Measurements from ENCODE around the gene ANKRD29.
A peak's percentile ranks its signal among the peaks of the same experiment; 100 is the strongest.
"Not testable (repeated sequence)": the region's sequence is repeated elsewhere in the genome, so short reads cannot be mapped to it uniquely, and the experiment has no call there.

The ANKRD29 gene

GRCh38 chr18:23618862-23619387 lies 43.8 kb downstream of the ANKRD29 start:
- H3K36me3 ChIP-seq (ENCODE audit: control insufficient read depth, insufficient read depth, low read length), result no peaks in the 10 kb centered on the region
- H3K9ac ChIP-seq (ENCODE audit: low read length), result peak overlapping the region; percentile 17
- no peaks in the 10 kb centered on the region for H3K9me3 ChIP-seq (ENCODE audit: control insufficient read depth, low read length)
- peaks cover 19% of the 10 kb centered on the region for H3K27me3 ChIP-seq (ENCODE audit: control insufficient read depth, insufficient read depth, low read length)
- peak overlapping the region; percentile 50 for H3K4me3 ChIP-seq (ENCODE audit: low read length)
- H3K4me1 ChIP-seq (ENCODE audit: control insufficient read depth, insufficient read depth, low read length), result peaks cover 7% of the 10 kb centered on the region

GRCh38 chr18:23617412-23618014 lies 45.2 kb downstream of the ANKRD29 start:
- no peaks in the 10 kb centered on the region for H3K36me3 ChIP-seq (ENCODE audit: control insufficient read depth, insufficient read depth, low read length)
- no peaks in the 10 kb centered on the region for H3K9me3 ChIP-seq (ENCODE audit: control insufficient read depth, low read length)
- peaks cover 7% of the 10 kb centered on the region for H3K4me1 ChIP-seq (ENCODE audit: control insufficient read depth, insufficient read depth, low read length)
- H3K27me3 ChIP-seq (ENCODE audit: control insufficient read depth, insufficient read depth, low read length), result peaks cover 19% of the 10 kb centered on the region
- H3K9ac ChIP-seq (ENCODE audit: low read length), result no peak overlapping the region
- no peak overlapping the region for H3K4me3 ChIP-seq (ENCODE audit: low read length)

- H3K9me3 ChIP-seq (ENCODE audit: control insufficient read depth, low read length), result no peaks in the 10 kb centered on the region
- H3K27me3 ChIP-seq (ENCODE audit: control insufficient read depth, insufficient read depth, low read length), result peaks cover 19% of the 10 kb centered on the region
- no peak overlapping the region for H3K4me3 ChIP-seq (ENCODE audit: low read length)
- H3K9ac ChIP-seq (ENCODE audit: low read length), result no peak overlapping the region
- H3K4me1 ChIP-seq (ENCODE audit: control insufficient read depth, insufficient read depth, low read length), result peaks cover 8% of the 10 kb centered on the region
- no peaks in the 10 kb centered on the region for H3K36me3 ChIP-seq (ENCODE audit: control insufficient read depth, insufficient read depth, low read length)
Measured at GRCh38 chr18:23616258-23616657, 46.5 kb downstream of the ANKRD29 start.

- H3K9me3 ChIP-seq (ENCODE audit: control insufficient read depth, low read length), result no peaks in the 10 kb centered on the region
- H3K4me3 ChIP-seq (ENCODE audit: low read length), result no peak overlapping the region
- H3K27me3 ChIP-seq (ENCODE audit: control insufficient read depth, insufficient read depth, low read length), result peaks cover 9% of the 10 kb centered on the region
Measured at GRCh38 chr18:23614891-23615290, 47.8 kb downstream of the ANKRD29 start.

GRCh38 chr18:23614413-23614812 lies 48.3 kb downstream of the ANKRD29 start:
- Histone ChIP-seq H3K9me3 (ENCODE audit: control insufficient read depth, low read length) (no peaks in the 10 kb centered on the region), H3K9ac (ENCODE audit: low read length) (no peak overlapping the region), H3K27me3 (ENCODE audit: control insufficient read depth, insufficient read depth, low read length) (peaks cover 5% of the 10 kb centered on the region), H3K4me1 (ENCODE audit: control insufficient read depth, insufficient read depth, low read length) (peaks cover 15% of the 10 kb centered on the region), H3K36me3 (ENCODE audit: control insufficient read depth, insufficient read depth, low read length) (no peaks in the 10 kb centered on the region), H3K4me3 (ENCODE audit: low read length) (no peak overlapping the region)

More at GRCh38 chr18:23614891-23615290, 47.8 kb downstream of the ANKRD29 start:
- no peak overlapping the region for H3K9ac ChIP-seq (ENCODE audit: low read length)
- H3K4me1 ChIP-seq (ENCODE audit: control insufficient read depth, insufficient read depth, low read length), result peaks cover 15% of the 10 kb centered on the region
- H3K36me3 ChIP-seq (ENCODE audit: control insufficient read depth, insufficient read depth, low read length), result no peaks in the 10 kb centered on the region

GRCh38 chr18:23613091-23613475 lies 49.6 kb downstream of the ANKRD29 start:
- not testable (repeated sequence) for H3K36me3 ChIP-seq (ENCODE audit: control insufficient read depth, insufficient read depth, low read length); H3K27me3 ChIP-seq (ENCODE audit: control insufficient read depth, insufficient read depth, low read length); H3K9me3 ChIP-seq (ENCODE audit: control insufficient read depth, low read length); H3K4me3 ChIP-seq (ENCODE audit: low read length); H3K9ac ChIP-seq (ENCODE audit: low read length)
- H3K4me1 ChIP-seq (ENCODE audit: control insufficient read depth, insufficient read depth, low read length), result peaks cover 12% of the 10 kb centered on the region

GRCh38 chr18:23612434-23613090 lies 50.1 kb downstream of the ANKRD29 start:
- Histone ChIP-seq H3K36me3 (ENCODE audit: control insufficient read depth, insufficient read depth, low read length) (no peaks in the 10 kb centered on the region), H3K4me1 (ENCODE audit: control insufficient read depth, insufficient read depth, low read length) (peaks cover 12% of the 10 kb centered on the region), H3K4me3 (ENCODE audit: low read length) (no peak overlapping the region), H3K27me3 (ENCODE audit: control insufficient read depth, insufficient read depth, low read length) (no peaks in the 10 kb centered on the region), H3K9ac (ENCODE audit: low read length) (no peak overlapping the region), H3K9me3 (ENCODE audit: control insufficient read depth, low read length) (no peaks in the 10 kb centered on the region)

GRCh38 chr18:23609390-23610023 lies 53.2 kb downstream of the ANKRD29 start:
- H3K9me3 ChIP-seq (ENCODE audit: control insufficient read depth, low read length), result no peaks in the 10 kb centered on the region
- H3K4me1 ChIP-seq (ENCODE audit: control insufficient read depth, insufficient read depth, low read length), result peaks cover 12% of the 10 kb centered on the region
- H3K4me3 ChIP-seq (ENCODE audit: low read length), result no peak overlapping the region
- no peaks in the 10 kb centered on the region for H3K27me3 ChIP-seq (ENCODE audit: control insufficient read depth, insufficient read depth, low read length)
- H3K36me3 ChIP-seq (ENCODE audit: control insufficient read depth, insufficient read depth, low read length), result no peaks in the 10 kb centered on the region
- no peak overlapping the region for H3K9ac ChIP-seq (ENCODE audit: low read length)

GRCh38 chr18:23608211-23608610 lies 54.5 kb downstream of the ANKRD29 start:
- Histone ChIP-seq H3K27me3 (ENCODE audit: control insufficient read depth, insufficient read depth, low read length) (no peaks in the 10 kb centered on the region), H3K4me1 (ENCODE audit: control insufficient read depth, insufficient read depth, low read length) (peaks cover 12% of the 10 kb centered on the region), H3K9ac (ENCODE audit: low read length) (no peak overlapping the region), H3K9me3 (ENCODE audit: control insufficient read depth, low read length) (no peaks in the 10 kb centered on the region), H3K4me3 (ENCODE audit: low read length) (no peak overlapping the region), H3K36me3 (ENCODE audit: control insufficient read depth, insufficient read depth, low read length) (no peaks in the 10 kb centered on the region)

- Histone ChIP-seq H3K4me1 (ENCODE audit: control insufficient read depth, insufficient read depth, low read length) (peaks cover 9% of the 10 kb centered on the region), H3K27me3 (ENCODE audit: control insufficient read depth, insufficient read depth, low read length) (no peaks in the 10 kb centered on the region), H3K4me3 (ENCODE audit: low read length) (no peak overlapping the region), H3K9ac (ENCODE audit: low read length) (no peak overlapping the region), H3K36me3 (ENCODE audit: control insufficient read depth, insufficient read depth, low read length) (no peaks in the 10 kb centered on the region), H3K9me3 (ENCODE audit: control insufficient read depth, low read length) (no peaks in the 10 kb centered on the region)
Measured at GRCh38 chr18:23605941-23606340, 56.8 kb downstream of the ANKRD29 start.

- Histone ChIP-seq H3K27me3 (ENCODE audit: control insufficient read depth, insufficient read depth, low read length) (no peaks in the 10 kb centered on the region), H3K4me3 (ENCODE audit: low read length) (no peak overlapping the region), H3K9me3 (ENCODE audit: control insufficient read depth, low read length) (no peaks in the 10 kb centered on the region), H3K4me1 (ENCODE audit: control insufficient read depth, insufficient read depth, low read length) (peaks cover 23% of the 10 kb centered on the region), H3K36me3 (ENCODE audit: control insufficient read depth, insufficient read depth, low read length) (no peaks in the 10 kb centered on the region), H3K9ac (ENCODE audit: low read length) (no peak overlapping the region)
Measured at GRCh38 chr18:23599809-23600208, 62.9 kb downstream of the ANKRD29 start.

GRCh38 chr18:23596183-23596582 lies 66.5 kb downstream of the ANKRD29 start:
- no peak overlapping the region for H3K9ac ChIP-seq (ENCODE audit: low read length)
- H3K27me3 ChIP-seq (ENCODE audit: control insufficient read depth, insufficient read depth, low read length), result no peaks in the 10 kb centered on the region
- H3K4me1 ChIP-seq (ENCODE audit: control insufficient read depth, insufficient read depth, low read length), result peaks cover 23% of the 10 kb centered on the region
- no peaks in the 10 kb centered on the region for H3K36me3 ChIP-seq (ENCODE audit: control insufficient read depth, insufficient read depth, low read length)
- H3K9me3 ChIP-seq (ENCODE audit: control insufficient read depth, low read length), result no peaks in the 10 kb centered on the region
- no peak overlapping the region for H3K4me3 ChIP-seq (ENCODE audit: low read length)
